PFSK-1 (cell line): ENCODE measurements around the gene PCDHGB6.

Source experiments
- POLR2AphosphoS5 ChIP-seq: IDR thresholded peaks from 2 replicates; pipeline ENCODE4 v1.6.1; 2012; ENCODE audit warnings: low read depth, mild to moderate bottlenecking, control low read depth, low read length, moderate library complexity
- SIN3A ChIP-seq: IDR thresholded peaks from 2 replicates; pipeline ENCODE4 v1.6.1; 2012; ENCODE audit warnings: mild to moderate bottlenecking, low read length, moderate library complexity, borderline replicate concordance; ENCODE audit not compliant: insufficient read depth

- TF ChIP-seq SIN3A: no peak
- no peak for TF ChIP-seq POLR2AphosphoS5
Observed at GRCh38 chr5:141422742-141423291, 15.0 kb downstream of the PCDHGB6 start.
